Natural killer cell (primary cell): Measurements from ENCODE around the gene MEI4. TPM values are rescaled to one million over a fixed set of nuclear protein-coding genes. Genes with fewer than 3 reads are reported as not detected.

Experiments
- ATAC-seq, 3 donors: fragments of 150-1000 bp in 2 of 3; fragments of 200-7000 bp in 1 of 3; cut with Tn5 transposase; 1 replicate in 1 of 3; 2 replicates in 2 of 3; pipeline ENCODE4 v1.10.0; 2021; ENCODE audit warnings: mild to moderate bottlenecking in 2 of 3, moderate library complexity in 2 of 3
- DNase-seq, 2 donors: peaks; one replicate each; pipeline versions ENCODE4 v3.0.0 to v3.0.0-alpha.2; 2013 to 2021; ENCODE audit warnings: mixed read lengths in 1 of 2
- H3K27ac ChIP-seq: one replicate; pipeline ENCODE4 v1.5.1; 2013; ENCODE audit warnings: mild to moderate bottlenecking, low read length
- H3K27me3 ChIP-seq: one replicate; pipeline ENCODE4 v1.6.1; 2013; ENCODE audit warnings: low read length; ENCODE audit not compliant: control insufficient read depth, insufficient read depth
- H3K36me3 ChIP-seq: one replicate; pipeline ENCODE4 v1.6.1; 2013; ENCODE audit warnings: low read length; ENCODE audit not compliant: control insufficient read depth, insufficient read depth
- H3K4me1 ChIP-seq: one replicate; pipeline ENCODE4 v1.6.1; 2013; ENCODE audit warnings: low read length; ENCODE audit not compliant: control insufficient read depth, insufficient read depth
- H3K4me3 ChIP-seq: one replicate; pipeline ENCODE4 v1.5.1; 2013; ENCODE audit warnings: low read length
- H3K9me3 ChIP-seq: one replicate; pipeline ENCODE4 v1.6.1; 2013; ENCODE audit warnings: low read length; ENCODE audit not compliant: control insufficient read depth, insufficient read depth
- H3K27ac Mint-ChIP-seq, 2 donors: one replicate each; pipeline ENCODE4 v1.8.0; 2022; ENCODE audit warnings: mild to moderate bottlenecking in 2 of 2, mixed read lengths in 2 of 2, moderate library complexity in 1 of 2
- H3K27me3 Mint-ChIP-seq, 2 donors: one replicate each; pipeline ENCODE4 v1.8.0; 2022; ENCODE audit warnings: low read depth in 2 of 2, mixed read lengths in 2 of 2
- H3K36me3 Mint-ChIP-seq: one replicate; pipeline ENCODE4 v1.8.0; 2022; ENCODE audit warnings: mixed read lengths
- H3K4me1 Mint-ChIP-seq, 2 donors: one replicate each; pipeline ENCODE4 v1.8.0; 2022; ENCODE audit warnings: mixed read lengths in 2 of 2
- H3K4me3 Mint-ChIP-seq: one replicate; pipeline ENCODE4 v1.8.0; 2022; ENCODE audit warnings: mild to moderate bottlenecking, moderate library complexity, mixed read lengths
- H3K9me3 Mint-ChIP-seq, 2 donors: one replicate each; pipeline ENCODE4 v1.8.0; 2022; ENCODE audit warnings: mixed read lengths in 2 of 2
- CTCF ChIP-seq: fragments of 200-600 bp; IDR thresholded peaks from one replicate; pipeline ENCODE4 v1.8.0; 2022; ENCODE audit warnings: antibody characterized with exemption
- WGBS: methylation state at CpG from one replicate; pipeline ENCODE4 v1.1.7; 2013; ENCODE audit warnings: missing lambda C conversion rate; ENCODE audit not compliant: insufficient coverage; 5-methylcytosine and 5-hydroxymethylcytosine counted together
- intact Hi-C: fragments of 100-400 bp; cut with micrococcal nuclease; formaldehyde crosslinking; loops from one replicate; pipeline ENCODE4 v1.14.2; 2022
- total RNA-seq, 4 donors: library from RNA; stranded (reverse); fragments of 120-200 nt in 1 of 4; gene quantifications; one replicate each; pipeline versions ENCODE4 v1.2.3 to v1.2.4, GENCODE V29; 2013 to 2022

Gene MEI4
- total RNA-seq, 3 donors from 2014 or later (not counting 1 experiment from before 2014, with no cell fraction given), result not detected

GRCh38 chr6:77619114-77619513, 33.7 kb upstream of the MEI4 start:
- Histone ChIP-seq H3K4me1 (no peaks in the 10 kb centered on the region), H3K4me3 (no peak overlapping the region), H3K27me3 (no peaks in the 10 kb centered on the region), H3K36me3 (no peaks in the 10 kb centered on the region), H3K9me3 (no peaks in the 10 kb centered on the region), H3K27ac (no peak overlapping the region)
- no peak for TF ChIP-seq CTCF
- Mint-ChIP-seq H3K27me3 (no peaks in the 10 kb centered on the region), H3K9me3 (peaks cover 8 to 9% of the 10 kb centered on the region in 2 donors), H3K36me3 (no peaks in the 10 kb centered on the region), H3K27ac (no peak overlapping the region), H3K4me3 (no peak overlapping the region), H3K4me1 (no peaks in the 10 kb centered on the region)
- ATAC-seq (no peak), DNase-seq (no peak)
- 86% methylated on average over 2 of the region's 2 CpGs for WGBS
- intact Hi-C loops, result no loop called here

GRCh38 chr6:77620278-77620882, 32.5 kb upstream of the MEI4 start:
- intact Hi-C loops, result no loop called here
- no peaks in the 10 kb centered on the region for H3K36me3 Mint-ChIP-seq
- H3K27ac ChIP-seq, result no peak overlapping the region
- TF ChIP-seq CTCF, result no peak
- no peaks in the 10 kb centered on the region for H3K4me1 Mint-ChIP-seq
- no peaks in the 10 kb centered on the region for H3K27me3 ChIP-seq
- DNase-seq, result no peak
- H3K9me3 ChIP-seq, result no peaks in the 10 kb centered on the region
- H3K4me3 Mint-ChIP-seq, result no peak overlapping the region
- H3K27ac Mint-ChIP-seq, result no peak overlapping the region
- no peak overlapping the region for H3K4me3 ChIP-seq
- H3K27me3 Mint-ChIP-seq, result no peaks in the 10 kb centered on the region
- no peak for ATAC-seq
- no peaks in the 10 kb centered on the region for H3K4me1 ChIP-seq
- no CpG with 5 or more reads among the region's 1 CpG for WGBS
- H3K9me3 Mint-ChIP-seq, result peaks cover 10 to 12% of the 10 kb centered on the region in 2 donors
- H3K36me3 ChIP-seq, result no peaks in the 10 kb centered on the region

GRCh38 chr6:77624515-77624914, 28.3 kb upstream of the MEI4 start:
- DNase-seq (no peak), ATAC-seq (no peak)
- no peaks in the 10 kb centered on the region for H3K27me3 Mint-ChIP-seq
- TF ChIP-seq CTCF, result no peak
- H3K36me3 ChIP-seq, result no peaks in the 10 kb centered on the region
- intact Hi-C loops, result no loop called here
- peaks cover 11 to 16% of the 10 kb centered on the region in 2 donors for H3K9me3 Mint-ChIP-seq
- no peaks in the 10 kb centered on the region for H3K4me1 Mint-ChIP-seq
- no peak overlapping the region for H3K4me3 ChIP-seq
- H3K27me3 ChIP-seq, result no peaks in the 10 kb centered on the region
- no peak overlapping the region for H3K27ac ChIP-seq
- H3K9me3 ChIP-seq, result no peaks in the 10 kb centered on the region
- no CpG with 5 or more reads among the region's 5 CpGs for WGBS
- no peaks in the 10 kb centered on the region for H3K36me3 Mint-ChIP-seq
- H3K27ac Mint-ChIP-seq, result no peak overlapping the region
- no peaks in the 10 kb centered on the region for H3K4me1 ChIP-seq
- no peak overlapping the region for H3K4me3 Mint-ChIP-seq

GRCh38 chr6:77626426-77626825, 26.4 kb upstream of the MEI4 start:
- Histone ChIP-seq H3K4me1 (no peaks in the 10 kb centered on the region), H3K9me3 (no peaks in the 10 kb centered on the region), H3K4me3 (no peak overlapping the region), H3K27ac (no peak overlapping the region), H3K36me3 (no peaks in the 10 kb centered on the region), H3K27me3 (no peaks in the 10 kb centered on the region)
- Mint-ChIP-seq H3K36me3 (no peaks in the 10 kb centered on the region), H3K4me3 (no peak overlapping the region), H3K27ac (no peak overlapping the region), H3K4me1 (no peaks in the 10 kb centered on the region), H3K9me3 (peaks cover 9 to 13% of the 10 kb centered on the region in 2 donors), H3K27me3 (no peaks in the 10 kb centered on the region)
- DNase-seq (no peak), ATAC-seq (no peak)
- TF ChIP-seq CTCF, result no peak
- WGBS, result no CpG with 5 or more reads among the region's 1 CpG
- intact Hi-C loops, result no loop called here
